Neural cell (in vitro differentiated cells): ENCODE data around the gene RABGGTA.

Experiments used
- RAD21 ChIP-seq: fragments of 450-650 bp; conservative IDR thresholded peaks from 2 replicates; pipeline ENCODE4 v1.6.1; 2014; ENCODE audit warnings: antibody characterized with exemption, mild to moderate bottlenecking, moderate library complexity
- SMC3 ChIP-seq: fragments of 450-650 bp; conservative IDR thresholded peaks from 2 replicates; pipeline ENCODE4 v1.6.1; 2014; ENCODE audit warnings: antibody characterized with exemption, mild to moderate bottlenecking, moderate library complexity; ENCODE audit not compliant: poor library complexity
- TF ChIP-seq, protein P1 (sequence below): fragments of 450-650 bp; IDR thresholded peaks from 2 replicates; pipeline ENCODE4 v1.5.1; 2014; ENCODE audit warnings: antibody characterized with exemption, mild to moderate bottlenecking, moderate library complexity; ENCODE audit not compliant: poor library complexity, severe bottlenecking
- TF ChIP-seq, protein P2 (sequence below): IDR thresholded peaks from 2 replicates; pipeline ENCODE4 v1.6.1; 2012; ENCODE audit warnings: borderline replicate concordance

DNA sequence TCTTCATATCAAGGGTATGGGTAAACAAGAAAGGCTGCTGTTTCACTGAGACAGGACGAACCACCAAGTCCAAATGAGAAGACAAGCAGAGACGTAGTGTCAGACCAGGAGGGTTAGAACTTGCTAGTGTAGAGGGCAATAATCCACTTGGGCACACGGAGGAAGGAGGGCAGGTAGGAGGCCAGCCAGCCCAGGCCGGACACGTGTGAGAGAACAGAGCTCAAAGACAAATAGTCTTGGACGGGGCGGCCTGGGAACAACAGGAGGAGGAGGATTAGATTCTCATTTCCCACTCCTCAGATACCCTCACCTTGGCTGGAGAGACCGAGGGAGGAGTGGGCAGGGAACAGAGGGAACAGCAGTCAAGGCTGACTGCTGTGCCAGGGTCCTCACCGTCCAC lies 19.3 kb upstream of the RABGGTA start:
- TF ChIP-seq, protein P1, sequence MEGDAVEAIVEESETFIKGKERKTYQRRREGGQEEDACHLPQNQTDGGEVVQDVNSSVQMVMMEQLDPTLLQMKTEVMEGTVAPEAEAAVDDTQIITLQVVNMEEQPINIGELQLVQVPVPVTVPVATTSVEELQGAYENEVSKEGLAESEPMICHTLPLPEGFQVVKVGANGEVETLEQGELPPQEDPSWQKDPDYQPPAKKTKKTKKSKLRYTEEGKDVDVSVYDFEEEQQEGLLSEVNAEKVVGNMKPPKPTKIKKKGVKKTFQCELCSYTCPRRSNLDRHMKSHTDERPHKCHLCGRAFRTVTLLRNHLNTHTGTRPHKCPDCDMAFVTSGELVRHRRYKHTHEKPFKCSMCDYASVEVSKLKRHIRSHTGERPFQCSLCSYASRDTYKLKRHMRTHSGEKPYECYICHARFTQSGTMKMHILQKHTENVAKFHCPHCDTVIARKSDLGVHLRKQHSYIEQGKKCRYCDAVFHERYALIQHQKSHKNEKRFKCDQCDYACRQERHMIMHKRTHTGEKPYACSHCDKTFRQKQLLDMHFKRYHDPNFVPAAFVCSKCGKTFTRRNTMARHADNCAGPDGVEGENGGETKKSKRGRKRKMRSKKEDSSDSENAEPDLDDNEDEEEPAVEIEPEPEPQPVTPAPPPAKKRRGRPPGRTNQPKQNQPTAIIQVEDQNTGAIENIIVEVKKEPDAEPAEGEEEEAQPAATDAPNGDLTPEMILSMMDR = no peak
- TF ChIP-seq RAD21 = no peak
- TF ChIP-seq SMC3 = no peak
- TF ChIP-seq, protein P2, sequence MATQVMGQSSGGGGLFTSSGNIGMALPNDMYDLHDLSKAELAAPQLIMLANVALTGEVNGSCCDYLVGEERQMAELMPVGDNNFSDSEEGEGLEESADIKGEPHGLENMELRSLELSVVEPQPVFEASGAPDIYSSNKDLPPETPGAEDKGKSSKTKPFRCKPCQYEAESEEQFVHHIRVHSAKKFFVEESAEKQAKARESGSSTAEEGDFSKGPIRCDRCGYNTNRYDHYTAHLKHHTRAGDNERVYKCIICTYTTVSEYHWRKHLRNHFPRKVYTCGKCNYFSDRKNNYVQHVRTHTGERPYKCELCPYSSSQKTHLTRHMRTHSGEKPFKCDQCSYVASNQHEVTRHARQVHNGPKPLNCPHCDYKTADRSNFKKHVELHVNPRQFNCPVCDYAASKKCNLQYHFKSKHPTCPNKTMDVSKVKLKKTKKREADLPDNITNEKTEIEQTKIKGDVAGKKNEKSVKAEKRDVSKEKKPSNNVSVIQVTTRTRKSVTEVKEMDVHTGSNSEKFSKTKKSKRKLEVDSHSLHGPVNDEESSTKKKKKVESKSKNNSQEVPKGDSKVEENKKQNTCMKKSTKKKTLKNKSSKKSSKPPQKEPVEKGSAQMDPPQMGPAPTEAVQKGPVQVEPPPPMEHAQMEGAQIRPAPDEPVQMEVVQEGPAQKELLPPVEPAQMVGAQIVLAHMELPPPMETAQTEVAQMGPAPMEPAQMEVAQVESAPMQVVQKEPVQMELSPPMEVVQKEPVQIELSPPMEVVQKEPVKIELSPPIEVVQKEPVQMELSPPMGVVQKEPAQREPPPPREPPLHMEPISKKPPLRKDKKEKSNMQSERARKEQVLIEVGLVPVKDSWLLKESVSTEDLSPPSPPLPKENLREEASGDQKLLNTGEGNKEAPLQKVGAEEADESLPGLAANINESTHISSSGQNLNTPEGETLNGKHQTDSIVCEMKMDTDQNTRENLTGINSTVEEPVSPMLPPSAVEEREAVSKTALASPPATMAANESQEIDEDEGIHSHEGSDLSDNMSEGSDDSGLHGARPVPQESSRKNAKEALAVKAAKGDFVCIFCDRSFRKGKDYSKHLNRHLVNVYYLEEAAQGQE = no peak
